GM19328 (cell line): ENCODE results near the gene PAM16.

Experiments used
- ATAC-seq: cut with Tn5 transposase; IDR thresholded peaks from one replicate; pipeline ENCODE4 v1.9.1; 2021; ENCODE audit warnings: mild to moderate bottlenecking, moderate library complexity; ENCODE audit not compliant: unreplicated experiment

Gene PAM16

DNA sequence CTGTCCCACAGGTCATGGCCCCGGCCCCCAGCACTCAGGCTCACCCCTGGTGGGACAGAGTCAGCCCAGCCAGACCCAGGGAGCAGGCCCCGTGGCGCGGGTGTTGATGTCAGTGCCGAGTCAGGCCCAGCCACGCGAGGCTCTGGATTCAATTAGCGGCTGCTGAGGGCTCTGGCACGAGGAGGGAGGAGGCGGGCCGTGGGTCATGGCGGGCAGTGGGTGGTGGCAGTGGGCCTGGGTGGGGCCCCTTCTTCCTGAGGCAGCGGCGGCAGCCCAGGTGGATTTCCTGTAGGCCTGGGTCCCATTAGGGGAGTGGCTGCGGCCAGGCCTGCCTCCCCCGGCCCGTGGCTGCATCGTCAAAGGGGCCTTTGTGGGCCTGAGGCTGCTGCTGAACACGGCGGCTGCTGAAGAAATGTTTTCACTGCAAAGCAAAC is 33.4 kb upstream of the PAM16 start:
- ATAC-seq = no peak

DNA sequence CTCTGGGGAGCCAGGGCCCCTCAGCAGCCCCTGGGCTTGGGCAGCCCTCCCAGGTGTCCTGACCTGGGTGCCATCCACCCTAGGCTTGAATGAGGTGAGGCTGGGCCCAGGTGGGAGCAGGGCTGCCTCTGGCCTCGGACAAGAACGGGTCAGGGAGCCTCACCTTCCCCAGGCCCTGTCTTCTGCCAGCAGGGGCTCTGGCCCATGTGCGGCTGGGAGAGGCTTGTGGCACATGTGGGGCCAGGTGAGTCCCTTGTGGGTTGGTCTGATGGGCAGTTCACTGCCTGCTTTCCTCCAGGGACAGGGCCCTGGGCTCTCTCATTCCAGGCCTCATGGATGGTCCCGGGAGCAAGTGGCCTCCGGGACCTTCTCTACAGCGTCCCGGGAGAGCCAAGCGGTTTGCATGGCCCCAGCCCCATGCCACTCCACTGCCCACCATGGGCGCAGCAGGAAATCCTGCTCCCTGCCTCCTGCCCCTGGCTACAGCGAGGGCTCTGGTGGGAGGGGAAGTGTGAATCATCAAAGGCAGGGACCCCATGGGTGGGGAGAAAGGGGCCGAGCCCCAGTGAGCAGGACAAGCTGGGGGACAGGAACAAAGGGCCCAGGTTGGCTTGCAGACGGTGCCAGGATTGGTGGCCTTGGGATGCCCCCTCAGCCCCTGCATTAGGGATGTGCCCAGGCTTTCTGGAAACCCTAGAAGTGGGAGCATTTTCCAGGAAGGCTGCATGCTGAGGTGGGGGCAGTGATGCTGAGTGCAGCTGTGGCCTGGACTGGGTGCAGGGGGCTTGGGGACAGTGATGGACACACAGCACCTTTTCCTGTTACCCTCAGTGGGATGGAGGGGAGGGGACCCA is 32.7 kb upstream of the PAM16 start:
- ATAC-seq = no peak

DNA sequence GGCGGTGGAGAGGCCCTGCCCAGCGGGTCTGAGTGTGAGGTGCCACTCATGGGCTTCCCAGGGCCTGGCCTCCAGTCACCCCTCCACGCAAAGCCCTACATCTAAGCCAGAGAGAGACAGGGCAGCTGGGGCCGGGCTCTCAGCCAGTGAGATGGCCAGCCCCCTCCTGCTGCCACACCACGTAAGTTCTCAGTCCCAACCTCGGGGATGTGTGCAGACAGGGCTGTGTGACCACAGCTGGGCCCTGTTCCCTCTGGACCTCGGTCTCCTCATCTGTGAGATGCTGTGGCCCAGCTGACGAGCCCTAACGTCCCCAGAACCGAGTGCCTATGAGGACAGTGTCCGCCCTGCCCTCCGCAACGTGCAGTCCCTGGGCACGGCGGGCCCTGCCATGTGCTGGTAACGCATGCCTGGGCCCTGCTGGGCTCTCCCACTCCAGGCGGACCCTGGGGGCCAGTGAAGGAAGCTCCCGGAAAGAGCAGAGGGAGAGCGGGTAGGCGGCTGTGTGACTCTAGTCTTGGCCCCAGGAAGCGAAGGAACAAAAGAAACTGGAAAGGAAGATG is 31.8 kb upstream of the PAM16 start:
- ATAC-seq = no peak

DNA sequence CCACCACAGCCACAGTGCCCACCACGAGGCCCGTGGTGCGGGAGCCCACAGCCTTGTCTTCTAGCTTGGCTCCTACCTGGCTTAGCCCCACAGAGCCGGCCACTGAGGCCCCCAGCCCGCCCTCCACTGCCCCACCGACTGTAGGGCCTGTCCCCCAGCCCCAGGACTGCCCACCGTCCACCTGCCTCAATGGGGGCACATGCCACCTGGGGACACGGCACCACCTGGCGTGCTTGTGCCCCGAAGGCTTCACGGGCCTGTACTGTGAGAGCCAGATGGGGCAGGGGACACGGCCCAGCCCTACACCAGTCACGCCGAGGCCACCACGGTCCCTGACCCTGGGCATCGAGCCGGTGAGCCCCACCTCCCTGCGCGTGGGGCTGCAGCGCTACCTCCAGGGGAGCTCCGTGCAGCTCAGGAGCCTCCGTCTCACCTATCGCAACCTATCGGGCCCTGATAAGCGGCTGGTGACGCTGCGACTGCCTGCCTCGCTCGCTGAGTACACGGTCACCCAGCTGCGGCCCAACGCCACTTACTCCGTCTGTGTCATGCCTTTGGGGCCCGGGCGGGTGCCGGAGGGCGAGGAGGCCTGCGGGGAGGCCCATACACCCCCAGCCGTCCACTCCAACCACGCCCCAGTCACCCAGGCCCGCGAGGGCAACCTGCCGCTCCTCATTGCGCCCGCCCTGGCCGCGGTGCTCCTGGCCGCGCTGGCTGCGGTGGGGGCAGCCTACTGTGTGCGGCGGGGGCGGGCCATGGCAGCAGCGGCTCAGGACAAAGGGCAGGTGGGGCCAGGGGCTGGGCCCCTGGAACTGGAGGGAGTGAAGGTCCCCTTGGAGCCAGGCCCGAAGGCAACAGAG is 31.0 kb upstream of the PAM16 start:
- ATAC-seq = no peak

DNA sequence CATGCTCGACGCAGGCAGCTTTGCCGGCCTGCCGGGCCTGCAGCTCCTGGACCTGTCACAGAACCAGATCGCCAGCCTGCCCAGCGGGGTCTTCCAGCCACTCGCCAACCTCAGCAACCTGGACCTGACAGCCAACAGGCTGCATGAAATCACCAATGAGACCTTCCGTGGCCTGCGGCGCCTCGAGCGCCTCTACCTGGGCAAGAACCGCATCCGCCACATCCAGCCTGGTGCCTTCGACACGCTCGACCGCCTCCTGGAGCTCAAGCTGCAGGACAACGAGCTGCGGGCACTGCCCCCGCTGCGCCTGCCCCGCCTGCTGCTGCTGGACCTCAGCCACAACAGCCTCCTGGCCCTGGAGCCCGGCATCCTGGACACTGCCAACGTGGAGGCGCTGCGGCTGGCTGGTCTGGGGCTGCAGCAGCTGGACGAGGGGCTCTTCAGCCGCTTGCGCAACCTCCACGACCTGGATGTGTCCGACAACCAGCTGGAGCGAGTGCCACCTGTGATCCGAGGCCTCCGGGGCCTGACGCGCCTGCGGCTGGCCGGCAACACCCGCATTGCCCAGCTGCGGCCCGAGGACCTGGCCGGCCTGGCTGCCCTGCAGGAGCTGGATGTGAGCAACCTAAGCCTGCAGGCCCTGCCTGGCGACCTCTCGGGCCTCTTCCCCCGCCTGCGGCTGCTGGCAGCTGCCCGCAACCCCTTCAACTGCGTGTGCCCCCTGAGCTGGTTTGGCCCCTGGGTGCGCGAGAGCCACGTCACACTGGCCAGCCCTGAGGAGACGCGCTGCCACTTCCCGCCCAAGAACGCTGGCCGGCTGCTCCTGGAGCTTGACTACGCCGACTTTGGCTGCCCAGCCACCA is 30.2 kb upstream of the PAM16 start:
- no peak for ATAC-seq

DNA sequence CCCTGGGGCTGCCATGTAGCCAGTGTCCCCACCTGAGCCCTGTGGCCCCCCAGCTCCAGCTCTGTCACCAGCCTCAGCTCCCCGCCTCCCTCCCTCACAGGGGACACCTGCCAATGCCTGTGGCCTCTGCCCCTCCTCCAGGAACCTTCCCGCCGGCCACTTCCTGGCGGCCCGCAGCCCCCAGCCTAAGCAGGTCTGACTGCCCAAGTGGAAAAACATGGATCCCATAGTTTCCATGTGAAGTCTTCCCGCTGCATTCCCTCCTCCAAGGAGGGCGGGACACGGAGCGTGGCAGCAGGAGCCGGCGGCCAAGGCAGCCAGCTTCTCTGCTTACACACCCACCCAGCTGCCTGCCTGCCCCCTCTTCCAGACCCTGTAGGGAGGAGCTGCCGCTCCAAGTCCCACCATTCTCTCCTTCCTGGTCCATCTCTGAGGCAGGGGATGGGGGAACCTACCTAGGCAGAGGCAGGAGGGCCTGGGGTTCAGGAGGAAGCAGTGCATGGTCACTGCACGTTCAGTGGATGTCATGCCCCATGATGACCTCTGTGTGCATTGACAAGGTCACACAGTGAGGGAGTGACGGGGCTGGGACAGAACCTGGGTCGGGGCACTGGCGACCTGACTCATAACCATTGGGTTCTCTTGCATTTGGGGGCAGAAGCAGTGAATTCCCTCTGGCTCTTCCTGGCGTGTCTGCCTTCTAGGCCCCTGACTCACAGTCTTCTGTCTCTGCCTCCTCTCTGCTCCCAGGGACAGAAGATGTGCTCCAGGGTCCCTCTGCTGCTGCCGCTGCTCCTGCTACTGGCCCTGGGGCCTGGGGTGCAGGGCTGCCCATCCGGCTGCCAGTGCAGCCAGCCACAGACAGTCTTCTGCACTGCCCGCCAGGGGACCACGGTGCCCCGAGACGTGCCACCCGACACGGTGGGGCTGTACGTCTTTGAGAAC is 29.3 kb upstream of the PAM16 start:
- no peak for ATAC-seq

DNA sequence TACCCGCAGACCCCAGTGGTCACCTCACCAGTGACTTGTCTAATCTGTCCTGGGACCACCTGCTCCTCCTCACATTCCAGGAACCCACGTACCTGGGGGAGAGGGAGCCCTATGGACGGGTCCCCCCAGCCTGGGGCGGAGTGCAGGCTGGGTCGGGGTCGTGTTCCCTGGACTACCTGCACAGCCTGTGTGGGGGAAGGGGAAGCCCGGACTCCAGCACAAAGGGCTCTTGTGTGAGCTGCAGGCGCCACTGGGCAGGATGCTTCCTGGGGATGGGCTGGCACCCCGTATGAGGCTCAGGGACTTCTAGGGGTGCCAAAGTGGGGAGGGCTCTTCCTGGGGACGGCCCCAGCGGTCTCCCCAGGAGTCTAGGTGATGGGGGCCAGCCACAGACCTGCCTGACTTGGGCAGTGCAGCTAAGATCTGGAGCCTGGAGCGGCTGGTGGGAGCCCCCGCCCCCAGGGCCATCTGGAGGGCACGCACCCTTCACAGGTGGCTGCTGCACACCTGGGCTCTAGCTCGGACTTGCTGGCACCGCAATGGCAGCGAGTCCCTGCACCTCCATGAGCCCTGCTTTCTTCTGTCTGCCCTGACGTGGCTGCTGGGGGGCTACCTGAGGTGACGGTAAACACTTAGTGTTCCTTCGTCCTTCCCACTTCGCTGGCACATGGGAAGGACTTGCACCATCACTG is 28.0 kb upstream of the PAM16 start:
- no peak for ATAC-seq

DNA sequence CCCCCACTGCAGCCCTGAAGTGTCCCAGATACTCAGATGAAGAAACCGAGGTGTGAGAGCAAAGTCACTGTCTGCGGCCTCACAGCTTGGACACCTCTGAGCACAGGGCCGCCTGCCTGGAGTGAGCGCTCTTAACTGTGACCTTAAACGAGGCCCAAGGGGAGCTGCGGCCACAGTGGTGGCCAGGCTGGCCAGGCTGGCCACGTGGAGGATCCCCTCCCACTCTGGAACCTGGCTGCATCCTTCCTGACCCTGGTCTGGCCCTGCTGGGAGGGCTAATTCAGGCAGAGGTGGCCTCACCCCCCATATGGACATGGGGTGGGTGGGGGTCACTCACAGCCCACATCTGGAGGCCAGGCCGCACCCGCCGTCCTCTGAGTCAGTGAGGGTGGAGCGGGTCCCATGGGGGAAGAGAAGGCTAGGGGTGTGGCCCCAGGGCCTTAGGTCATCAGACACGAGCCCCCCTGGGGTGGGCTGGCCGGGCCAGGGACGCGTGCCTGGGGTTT is 27.1 kb upstream of the PAM16 start:
- no peak for ATAC-seq

DNA sequence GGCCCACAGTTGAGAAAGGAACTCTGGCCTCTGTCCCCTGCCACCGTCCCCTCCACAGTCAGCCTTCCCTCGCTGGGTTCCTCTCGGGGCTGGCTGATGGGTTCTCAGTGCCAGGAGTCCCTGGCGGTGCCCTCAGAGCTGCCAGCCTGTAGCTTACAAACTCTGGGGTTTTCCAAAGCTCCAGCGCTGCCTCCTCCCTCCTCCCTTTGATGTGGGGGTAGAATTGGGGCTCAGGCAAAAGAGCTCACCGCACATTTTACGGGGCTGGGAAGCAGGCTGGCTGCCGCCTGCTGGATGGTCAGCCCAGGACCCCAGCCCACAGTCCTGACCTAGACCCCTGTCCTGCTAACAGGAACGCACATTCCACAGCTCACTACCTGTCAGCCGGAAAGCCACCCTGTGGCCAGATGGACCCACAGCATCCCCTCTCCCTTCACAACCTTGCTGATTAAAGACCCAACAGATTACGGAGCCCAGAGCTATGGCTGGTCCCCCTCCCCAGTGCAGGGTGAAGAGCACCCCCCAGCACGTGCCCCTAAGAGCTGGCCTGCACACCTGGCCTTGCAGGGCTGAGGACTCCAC is 26.5 kb upstream of the PAM16 start:
- ATAC-seq = no peak

DNA sequence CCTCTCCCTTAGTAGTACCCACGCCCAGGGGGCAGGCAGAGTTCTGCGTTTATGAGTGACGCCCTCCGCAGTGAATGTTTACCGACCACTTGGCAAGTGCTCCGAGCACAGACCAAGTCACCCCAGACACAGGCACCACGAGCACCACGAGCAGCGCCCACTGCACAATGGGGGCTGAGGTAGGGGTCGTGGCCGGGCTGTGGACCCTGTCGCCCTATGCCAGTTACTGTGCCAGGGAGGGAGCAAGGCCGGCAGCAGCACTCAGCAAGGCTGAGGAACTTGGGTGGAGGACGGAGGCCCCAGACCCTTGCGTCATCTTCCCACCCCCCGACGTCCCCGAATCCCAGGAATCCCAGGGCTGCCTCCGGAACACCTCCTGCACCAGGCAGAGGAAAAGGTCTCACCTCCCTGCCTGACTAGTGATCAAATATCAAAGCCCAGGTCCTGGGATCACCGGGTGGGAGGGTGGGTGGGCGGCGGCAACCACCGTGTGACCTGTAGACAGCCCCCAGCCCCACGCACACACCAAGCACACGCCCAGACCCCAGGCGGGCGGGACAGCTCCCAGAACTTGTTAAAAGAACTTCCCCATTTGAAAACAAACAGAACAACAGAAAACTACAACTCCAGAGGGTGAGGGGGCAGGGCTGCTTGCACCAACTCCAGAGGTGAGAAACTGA is 25.9 kb upstream of the PAM16 start:
- ATAC-seq = no peak

DNA sequence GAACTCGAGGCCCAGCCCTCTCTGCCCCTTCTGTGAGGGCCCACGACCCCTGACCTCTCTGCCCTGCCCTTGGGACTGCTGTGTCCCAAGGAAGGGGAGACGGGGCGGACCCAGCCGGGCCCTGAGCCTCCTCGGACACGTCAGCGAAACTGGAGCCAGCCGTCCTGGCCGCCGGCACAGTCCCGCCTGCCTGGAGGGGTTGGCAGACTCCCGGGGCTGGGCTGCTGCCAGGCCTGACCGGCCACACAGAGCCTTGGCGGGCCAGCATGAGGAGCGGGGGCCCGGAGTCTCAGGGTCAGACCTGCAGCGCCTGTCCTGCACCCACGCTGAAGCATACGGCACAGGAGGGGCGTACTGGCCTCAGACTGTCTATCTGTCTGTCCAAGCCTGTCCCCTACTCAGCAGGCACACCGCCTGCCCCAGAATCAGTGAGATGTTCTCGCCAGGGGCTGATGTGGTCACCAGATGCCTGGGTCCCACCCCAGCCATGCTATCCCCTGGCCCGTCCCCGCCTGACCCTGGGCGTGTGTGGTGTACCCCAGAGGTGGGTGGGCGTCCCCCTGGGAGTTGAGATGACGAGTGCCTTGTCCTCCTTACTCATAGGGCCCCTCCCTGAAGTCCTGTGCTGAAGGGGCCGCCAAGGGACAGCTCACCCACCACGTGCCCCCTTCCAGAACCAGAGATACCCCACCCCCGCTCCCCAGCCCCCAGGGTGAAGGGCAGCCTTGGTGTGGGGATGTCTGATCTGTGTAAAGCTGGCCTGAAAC is 25.2 kb upstream of the PAM16 start:
- ATAC-seq = no peak

DNA sequence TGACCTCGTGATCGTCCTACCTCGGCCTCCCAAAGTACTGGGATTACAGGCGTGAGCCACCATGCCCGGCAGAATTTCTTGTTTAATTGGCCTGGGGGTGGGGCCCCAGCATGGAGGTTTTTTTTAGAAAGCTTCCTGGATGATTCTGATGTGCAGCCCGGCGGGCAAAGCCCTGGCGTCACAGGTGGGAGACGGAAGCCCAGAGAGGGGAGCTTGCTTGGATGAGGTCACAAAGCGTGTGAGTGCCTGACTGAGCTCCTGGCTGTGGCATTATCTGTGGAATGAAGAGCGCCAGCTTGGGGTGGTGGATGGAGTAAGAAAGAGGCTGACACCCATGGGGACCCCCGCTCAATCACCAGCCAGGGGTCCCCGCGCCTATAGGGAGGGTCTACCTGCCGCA is 24.6 kb upstream of the PAM16 start:
- ATAC-seq = no peak

DNA sequence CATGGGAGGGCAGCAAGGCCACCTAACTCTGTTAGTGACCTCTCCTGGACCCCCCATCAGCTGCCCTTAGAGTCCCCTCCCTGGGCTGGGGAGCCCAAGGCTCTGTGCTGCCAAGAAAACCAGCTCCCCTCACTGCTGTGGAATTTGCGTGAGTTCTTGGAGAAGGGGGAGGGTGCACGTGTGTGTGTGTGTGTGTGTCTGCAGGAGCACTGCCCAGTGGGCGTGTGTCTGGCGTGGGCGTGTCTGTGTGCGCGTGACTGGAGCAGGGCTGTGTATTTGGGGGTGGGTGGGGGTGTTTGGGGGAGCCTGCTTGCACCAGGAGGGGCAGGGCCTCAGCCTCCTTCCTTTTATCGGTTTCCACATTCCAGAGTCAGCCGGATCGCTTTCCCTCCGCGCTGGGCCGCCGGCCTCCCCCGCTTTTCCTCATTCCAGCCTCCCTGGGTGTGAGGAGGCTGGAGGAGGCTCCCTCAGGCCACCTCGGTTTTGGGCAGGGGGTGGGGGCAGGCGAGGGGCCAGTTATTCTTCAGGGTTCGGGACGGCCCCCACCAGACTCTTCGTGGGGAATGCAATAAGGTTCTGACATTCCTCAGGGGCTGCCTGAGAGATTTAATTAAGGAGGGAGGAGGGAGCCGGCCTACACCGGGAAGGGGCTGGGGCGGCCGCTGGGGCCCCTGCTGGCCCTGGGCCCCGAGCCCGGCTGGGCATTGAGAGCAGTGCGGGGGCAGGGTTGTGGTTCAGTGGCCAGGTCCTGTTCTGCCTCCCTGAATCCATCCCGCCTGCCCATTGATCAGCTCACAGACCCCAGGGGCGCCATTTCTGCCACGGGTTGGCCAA is 23.0 kb upstream of the PAM16 start:
- ATAC-seq = no peak

DNA sequence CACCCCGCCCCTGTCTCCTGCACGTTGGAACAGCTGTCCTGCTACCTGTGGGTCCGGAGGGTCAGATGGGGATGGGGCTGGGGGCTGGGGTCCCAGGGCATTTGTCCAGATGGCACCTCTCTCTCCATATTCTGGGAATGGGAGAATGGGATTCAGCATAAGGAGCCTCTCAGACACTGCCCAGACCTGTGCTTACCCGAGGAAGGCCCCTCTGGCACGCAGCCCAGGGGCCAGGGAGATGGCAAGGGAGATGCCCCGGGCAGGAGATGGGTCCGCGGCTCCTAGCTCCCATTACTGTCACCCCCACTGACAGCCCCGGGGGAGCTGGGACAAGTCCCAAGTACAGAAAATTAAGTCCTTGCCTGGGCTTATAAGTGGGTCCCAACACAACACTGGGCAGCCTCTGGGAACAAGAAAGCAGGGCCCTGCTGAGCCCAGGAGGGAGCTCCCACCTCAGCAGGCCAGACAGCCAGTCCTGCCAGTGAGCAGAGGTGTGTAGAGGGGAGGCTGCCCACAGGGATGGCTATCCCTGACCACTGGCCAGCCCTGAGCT is 22.3 kb upstream of the PAM16 start:
- no peak for ATAC-seq

DNA sequence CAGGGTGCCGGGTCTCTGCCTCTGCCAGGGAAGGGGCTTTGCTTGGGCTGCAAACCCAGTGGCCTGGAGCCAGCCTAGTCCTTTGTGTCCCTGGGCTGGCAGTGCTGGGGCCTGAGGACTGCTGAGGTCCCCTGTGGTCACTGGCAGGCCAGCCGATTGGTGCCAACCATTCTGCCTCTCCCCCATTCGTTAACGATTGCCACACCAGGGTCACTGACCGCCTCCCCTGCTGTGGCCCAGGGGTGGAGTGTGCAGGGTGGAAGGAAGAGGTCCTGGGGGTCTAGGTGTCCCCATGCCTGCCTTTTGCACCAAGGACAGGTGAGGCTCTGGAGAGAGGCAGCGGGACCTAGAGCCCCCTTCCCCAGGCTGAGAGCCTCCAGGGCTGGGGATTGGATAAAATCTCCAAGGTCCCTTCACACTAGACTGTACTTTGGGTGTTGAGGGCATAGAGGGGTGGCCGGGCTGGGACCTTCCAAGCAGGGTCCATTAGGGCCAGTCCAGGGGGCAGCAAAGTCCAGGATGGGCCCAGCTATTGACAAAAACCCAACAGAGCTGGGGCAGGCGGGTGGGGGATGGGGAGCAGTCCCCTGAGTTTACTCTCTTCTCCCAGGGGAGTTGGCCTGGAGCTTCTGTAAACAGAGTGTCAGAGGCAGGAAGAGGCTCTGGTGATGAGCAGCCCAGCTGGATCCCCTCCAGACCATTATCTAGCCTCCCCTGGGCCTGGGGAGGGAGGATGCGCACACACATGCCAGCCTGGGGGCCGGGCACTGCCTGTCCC is 21.6 kb upstream of the PAM16 start:
- ATAC-seq = no peak
